ENCODE results near the gene IRX4.

Gene IRX4

DNA sequence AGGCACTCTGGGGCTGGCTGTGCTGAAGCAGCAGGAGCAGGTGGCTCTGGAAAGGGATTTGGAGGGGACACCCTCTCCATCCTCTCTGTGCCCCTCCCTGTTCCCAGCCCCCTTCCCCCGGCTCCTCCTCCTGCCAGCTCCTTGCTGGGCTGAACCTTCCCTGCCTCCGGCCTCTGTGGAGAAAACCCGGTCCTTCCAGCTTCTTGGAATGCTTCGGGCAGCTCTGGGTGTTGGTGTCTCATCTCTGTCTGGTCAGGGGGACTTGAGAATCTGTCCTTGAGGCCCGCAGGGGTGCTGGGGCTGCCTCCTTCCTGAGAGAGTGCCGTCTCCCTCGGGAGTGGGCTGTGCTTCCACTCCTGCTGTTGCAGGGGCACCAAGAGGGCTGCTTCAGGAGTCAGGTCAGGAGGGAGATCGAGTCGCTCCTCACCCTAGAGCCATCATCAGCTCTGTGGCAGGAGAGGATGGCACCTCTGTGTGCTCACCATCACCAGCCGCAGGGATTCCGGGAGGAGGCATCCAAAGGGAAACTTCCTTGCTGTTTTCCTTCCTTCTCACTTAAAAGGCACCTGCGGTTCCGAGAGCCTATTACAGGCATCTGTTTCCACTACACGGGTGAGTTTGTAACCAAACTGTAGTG is 50.9 kb downstream of the IRX4 start:
- no peak overlapping the region for H3K4me3 Mint-ChIP-seq

DNA sequence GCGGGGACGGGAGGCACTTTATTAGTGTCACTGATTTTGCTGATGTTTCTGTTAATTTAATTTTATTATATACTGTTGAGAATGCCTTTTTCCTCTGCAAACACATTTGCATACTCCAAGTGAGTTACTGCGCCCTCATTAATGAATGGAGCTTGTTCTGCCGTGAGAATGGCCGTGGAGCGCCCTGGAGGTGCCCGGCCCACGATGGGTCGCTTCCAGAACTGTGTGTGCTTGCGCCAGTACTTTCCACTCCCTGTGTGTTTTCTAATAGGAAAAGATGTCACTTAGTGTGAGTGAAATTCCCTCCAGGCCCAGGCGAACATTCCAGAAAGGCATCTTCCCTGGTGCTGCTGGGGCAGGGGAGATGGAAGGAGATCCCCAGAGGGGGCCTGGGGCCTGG is 51.5 kb downstream of the IRX4 start:
- Mint-ChIP-seq H3K27me3 (peaks cover 32% of the 10 kb centered on the region), H3K4me1 (ENCODE audit: low read depth) (peaks cover 7% of the 10 kb centered on the region), H3K27ac (no peak overlapping the region), H3K4me3 (no peak overlapping the region), H3K9me3 (no peaks in the 10 kb centered on the region), H3K36me3 (ENCODE audit: low read depth) (peaks cover 14% of the 10 kb centered on the region)
- intact Hi-C loops (cut with micrococcal nuclease), result no loop called here

More for the DNA sequence above, 50.9 kb downstream of the IRX4 start:
- H3K27me3 Mint-ChIP-seq, result peaks cover 34% of the 10 kb centered on the region
- peaks cover 7% of the 10 kb centered on the region for H3K4me1 Mint-ChIP-seq (ENCODE audit: low read depth)
- H3K27ac Mint-ChIP-seq, result no peak overlapping the region
- intact Hi-C loops (cut with micrococcal nuclease), result no loop called here
- H3K36me3 Mint-ChIP-seq (ENCODE audit: low read depth), result peaks cover 9% of the 10 kb centered on the region
- no peaks in the 10 kb centered on the region for H3K9me3 Mint-ChIP-seq

DNA sequence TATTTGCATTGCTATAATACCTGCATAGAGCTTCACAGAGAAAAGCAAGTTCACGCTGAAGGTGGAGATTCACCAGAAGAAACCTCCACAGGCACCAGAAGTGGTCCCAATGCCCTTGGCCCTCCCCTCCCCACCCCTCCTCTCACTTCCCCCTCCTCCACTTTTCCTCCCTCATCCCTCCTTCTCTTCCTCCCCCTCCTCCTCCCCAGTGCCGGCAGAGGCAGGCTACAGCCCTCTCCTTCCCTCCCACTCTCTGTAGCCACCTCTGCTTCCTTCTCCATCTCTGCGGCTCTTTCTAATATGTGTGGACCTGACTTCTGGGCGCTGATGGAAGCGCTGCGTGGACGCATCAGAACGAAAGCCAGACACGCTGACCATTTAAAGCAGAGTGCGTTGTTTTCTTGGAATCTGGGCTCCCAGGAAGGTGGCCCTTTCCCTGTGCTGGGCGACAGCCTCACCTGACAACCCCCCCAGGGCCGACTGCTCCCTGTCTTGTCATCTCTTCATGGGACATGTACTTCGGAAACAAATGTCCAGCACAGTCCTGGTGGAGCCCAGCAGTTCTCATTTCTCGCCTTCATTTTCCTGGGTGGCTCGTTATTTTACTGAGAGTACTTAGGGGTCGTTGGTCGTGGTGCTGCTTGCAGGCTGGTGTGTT is 52.0 kb downstream of the IRX4 start:
- Mint-ChIP-seq H3K27me3 (peaks cover 31% of the 10 kb centered on the region), H3K27ac (no peak overlapping the region), H3K9me3 (no peaks in the 10 kb centered on the region), H3K36me3 (ENCODE audit: low read depth) (peaks cover 20% of the 10 kb centered on the region), H3K4me3 (no peak overlapping the region), H3K4me1 (ENCODE audit: low read depth) (peaks cover 7% of the 10 kb centered on the region)
- intact Hi-C loops (cut with micrococcal nuclease), result no loop called here

DNA sequence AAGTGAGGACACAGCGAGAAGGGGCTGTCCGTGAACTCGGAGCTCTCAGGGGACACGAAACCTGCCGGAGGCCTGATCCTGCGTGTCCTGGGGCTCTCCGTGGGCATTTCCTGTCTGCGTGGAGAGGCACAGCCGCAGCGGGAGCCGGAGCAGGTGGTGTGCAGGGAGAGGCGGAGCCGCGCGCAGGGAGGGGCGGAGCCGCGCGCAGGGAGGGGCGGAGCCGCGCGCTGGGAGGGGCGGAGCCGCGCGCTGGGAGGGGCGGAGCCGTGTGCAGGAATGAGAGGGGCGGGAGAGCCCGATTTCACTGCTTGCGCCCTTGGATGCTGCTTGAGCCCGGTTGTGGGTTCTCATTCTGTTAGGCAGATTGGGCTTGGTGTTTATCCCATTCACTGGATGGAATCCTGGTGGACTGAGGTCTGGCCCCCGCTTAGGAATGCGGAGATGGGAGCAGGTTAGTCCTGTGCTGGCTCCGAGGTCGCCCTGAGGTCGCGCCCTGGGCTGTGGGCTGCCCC is 54.8 kb downstream of the IRX4 start:
- Mint-ChIP-seq H3K4me1 (ENCODE audit: low read depth) (peaks cover 7% of the 10 kb centered on the region), H3K36me3 (ENCODE audit: low read depth) (peaks cover 47% of the 10 kb centered on the region), H3K4me3 (no peak overlapping the region), H3K9me3 (no peaks in the 10 kb centered on the region), H3K27me3 (peaks cover 18% of the 10 kb centered on the region), H3K27ac (no peak overlapping the region)
- intact Hi-C loops (cut with micrococcal nuclease), result no loop called here
